Measurements from ENCODE around the gene COL6A1. TPM values are rescaled to one million over a fixed set of nuclear protein-coding genes. Genes with fewer than 3 reads are reported as not detected.

COL6A1 gene
- total RNA-seq, 2 experiments from 2014 or later: not detected

- Histone ChIP-seq H3K79me2 (ENCODE audit: insufficient read depth, low read depth, low read length) (no peaks in the 10 kb centered on the region), H3K27ac (ENCODE audit: low read depth, low read length, poor library complexity, severe bottlenecking) (no peak overlapping the region), H3K36me3 (ENCODE audit: insufficient read depth, low read length) (no peaks in the 10 kb centered on the region), H3K4me2 (ENCODE audit: low read length) (no peak overlapping the region), H3K9me2 (ENCODE audit: insufficient read depth, low read length) (no peaks in the 10 kb centered on the region), H4K20me1 (ENCODE audit: insufficient read depth, low read length) (no peaks in the 10 kb centered on the region), H3K9me3 (ENCODE audit: low read length) (no peaks in the 10 kb centered on the region), H3K4me3 (ENCODE audit: low read depth, low read length, poor library complexity, severe bottlenecking) (no peak overlapping the region), H2AFZ (ENCODE audit: low read length) (no peak overlapping the region), H3K4me1 (ENCODE audit: insufficient read depth, low read length, poor library complexity, severe bottlenecking) (no peaks in the 10 kb centered on the region)
- POLR2A ChIA-PET: interaction anchor here (0.6 kb wide), 1 partner anchor 169 kb away, joined by 4 read pairs; no protein-coding TSS in a partner anchor
- CTCF ChIA-PET (ENCODE audit: unreplicated experiment): no interaction called here
- DNase-seq (ENCODE audit: low spot score): no peak
- intact Hi-C loops (cut with micrococcal nuclease; ENCODE audit: unreplicated experiment): no loop called here
- TF ChIP-seq CTCF (conservative IDR thresholded peaks at IDR 0.05; ENCODE audit: low read length): no peak
- TF ChIP-seq EZH2phosphoT487 (IDR thresholded peaks at IDR 0.05; ENCODE audit: borderline replicate concordance, low read depth, low read length): no peak
- no TSS peak for BruUV-seq (replicated peaks)
Observed at GRCh38 chr21:46029186-46029924, 47.8 kb downstream of the COL6A1 start.

GRCh38 chr21:46031484-46031883 is 49.9 kb downstream of the COL6A1 start:
- ChIA-PET POLR2A (no interaction called here), CTCF (ENCODE audit: unreplicated experiment) (no interaction called here)
- H3K9me3 ChIP-seq (ENCODE audit: low read length): no peaks in the 10 kb centered on the region
- BruUV-seq (replicated peaks): no TSS peak
- H3K4me1 ChIP-seq (ENCODE audit: insufficient read depth, low read length, poor library complexity, severe bottlenecking): no peaks in the 10 kb centered on the region
- no peak overlapping the region for H3K27ac ChIP-seq (ENCODE audit: low read depth, low read length, poor library complexity, severe bottlenecking)
- H3K9me2 ChIP-seq (ENCODE audit: insufficient read depth, low read length): no peaks in the 10 kb centered on the region
- no peak for DNase-seq (ENCODE audit: low spot score)
- no peak overlapping the region for H3K4me2 ChIP-seq (ENCODE audit: low read length)
- TF ChIP-seq EZH2phosphoT487 (IDR thresholded peaks at IDR 0.05; ENCODE audit: borderline replicate concordance, low read depth, low read length): no peak
- TF ChIP-seq CTCF (conservative IDR thresholded peaks at IDR 0.05; ENCODE audit: low read length): no peak
- H3K79me2 ChIP-seq (ENCODE audit: insufficient read depth, low read depth, low read length): no peaks in the 10 kb centered on the region
- intact Hi-C loops (cut with micrococcal nuclease; ENCODE audit: unreplicated experiment): no loop called here
- H3K4me3 ChIP-seq (ENCODE audit: low read depth, low read length, poor library complexity, severe bottlenecking): no peak overlapping the region
- no peaks in the 10 kb centered on the region for H3K36me3 ChIP-seq (ENCODE audit: insufficient read depth, low read length)
- H4K20me1 ChIP-seq (ENCODE audit: insufficient read depth, low read length): no peaks in the 10 kb centered on the region
- no peak overlapping the region for H2AFZ ChIP-seq (ENCODE audit: low read length)

GRCh38 chr21:46032100-46032499 is 50.5 kb downstream of the COL6A1 start:
- Histone ChIP-seq H2AFZ (ENCODE audit: low read length) (no peak overlapping the region), H3K79me2 (ENCODE audit: insufficient read depth, low read depth, low read length) (no peaks in the 10 kb centered on the region), H4K20me1 (ENCODE audit: insufficient read depth, low read length) (no peaks in the 10 kb centered on the region), H3K9me2 (ENCODE audit: insufficient read depth, low read length) (no peaks in the 10 kb centered on the region), H3K4me2 (ENCODE audit: low read length) (no peak overlapping the region), H3K27ac (ENCODE audit: low read depth, low read length, poor library complexity, severe bottlenecking) (no peak overlapping the region), H3K4me1 (ENCODE audit: insufficient read depth, low read length, poor library complexity, severe bottlenecking) (no peaks in the 10 kb centered on the region), H3K36me3 (ENCODE audit: insufficient read depth, low read length) (no peaks in the 10 kb centered on the region), H3K4me3 (ENCODE audit: low read depth, low read length, poor library complexity, severe bottlenecking) (no peak overlapping the region), H3K9me3 (ENCODE audit: low read length) (no peaks in the 10 kb centered on the region)
- no TSS peak for BruUV-seq (replicated peaks)
- POLR2A ChIA-PET: no interaction called here
- no peak for TF ChIP-seq EZH2phosphoT487 (IDR thresholded peaks at IDR 0.05; ENCODE audit: borderline replicate concordance, low read depth, low read length)
- no peak for TF ChIP-seq CTCF (conservative IDR thresholded peaks at IDR 0.05; ENCODE audit: low read length)
- intact Hi-C loops (cut with micrococcal nuclease; ENCODE audit: unreplicated experiment): no loop called here
- no peak for DNase-seq (ENCODE audit: low spot score)
- CTCF ChIA-PET (ENCODE audit: unreplicated experiment): no interaction called here
